Colonic mucosa (tissue), 4 donors: ENCODE data around the gene MAP6. TPM values are rescaled to one million over a fixed set of nuclear protein-coding genes. Genes with fewer than 3 reads are reported as not detected.

ENCODE experiments used
- DNase-seq: peaks from one replicate; pipeline ENCODE4 v3.0.0-alpha.2; 2020
- H3K27ac ChIP-seq: fragments of 200-600 bp; one replicate; pipeline ENCODE4 v1.8.0; 2021
- H3K27me3 ChIP-seq: fragments of 200-600 bp; one replicate; pipeline ENCODE4 v1.8.0; 2021
- H3K36me3 ChIP-seq: fragments of 200-600 bp; one replicate; pipeline ENCODE4 v1.8.0; 2021
- H3K4me1 ChIP-seq: fragments of 200-600 bp; one replicate; pipeline ENCODE4 v1.8.0; 2021; ENCODE audit warnings: mild to moderate bottlenecking
- H3K4me3 ChIP-seq: fragments of 200-600 bp; one replicate; pipeline ENCODE4 v1.8.0; 2021
- H3K9ac ChIP-seq, 2 donors: one replicate each; pipeline ENCODE4 v1.7.0; 2013; ENCODE audit warnings: control low read depth in 2 of 2, low read depth in 2 of 2, low read length in 2 of 2
- H3K9me3 ChIP-seq: fragments of 200-600 bp; one replicate; pipeline ENCODE4 v1.8.0; 2021
- CTCF ChIP-seq: fragments of 200-600 bp; IDR thresholded peaks from one replicate; pipeline ENCODE4 v1.8.0; 2022; ENCODE audit warnings: antibody characterized with exemption, mild to moderate bottlenecking
- intact Hi-C: fragments of 100-400 bp; cut with DNase I; formaldehyde crosslinking; loops from one replicate; pipeline ENCODE4 v1.14.1; 2022
- total RNA-seq, 2 donors: library from RNA; stranded (reverse); fragmentation: NEBNext Ultra II Directional in 1 of 2; extraction: Animal tissue kit (Norgen Biotek cat#: 25700) in 1 of 2; gene quantifications; one replicate each; pipeline ENCODE4 v1.2.1, GENCODE V29; 2021
- donor health status: healthy.
- donor health status: DM: no; HTN: no; CAD: no.
- donor health status: DM: no; HTN: no; CAD: no.

MAP6 gene
- total RNA-seq, 2 donors from 2014 or later, result 0.79 to 2.6 TPM

GRCh38 chr11:75579841-75580240 lies 89.0 kb downstream of the MAP6 start:
- Histone ChIP-seq H3K4me3 (no peak overlapping the region), H3K27ac (no peak overlapping the region), H3K36me3 (no peaks in the 10 kb centered on the region), H3K9me3 (no peaks in the 10 kb centered on the region), H3K9ac (no peak overlapping the region), H3K27me3 (peaks cover 5% of the 10 kb centered on the region), H3K4me1 (peaks cover 3% of the 10 kb centered on the region)
- no peak for DNase-seq
- intact Hi-C loops, result loop anchor here (5.0 kb wide), 1 partner anchor 33 kb away; no protein-coding TSS in a partner anchor
- TF ChIP-seq CTCF, result no peak

GRCh38 chr11:75578977-75579376 lies 89.9 kb downstream of the MAP6 start:
- no peak for TF ChIP-seq CTCF
- Histone ChIP-seq H3K9me3 (no peaks in the 10 kb centered on the region), H3K27ac (no peak overlapping the region), H3K36me3 (no peaks in the 10 kb centered on the region), H3K4me1 (peaks cover 3% of the 10 kb centered on the region), H3K4me3 (no peak overlapping the region), H3K9ac (no peak overlapping the region), H3K27me3 (peaks cover 5% of the 10 kb centered on the region)
- no peak for DNase-seq
- intact Hi-C loops, result no loop called here

- intact Hi-C loops, result no loop called here
- Histone ChIP-seq H3K9me3 (no peaks in the 10 kb centered on the region), H3K4me1 (peaks cover 3% of the 10 kb centered on the region), H3K9ac (no peak overlapping the region), H3K27me3 (no peaks in the 10 kb centered on the region), H3K27ac (no peak overlapping the region), H3K36me3 (no peaks in the 10 kb centered on the region), H3K4me3 (no peak overlapping the region)
- peak; percentile 31 for TF ChIP-seq CTCF
- DNase-seq, result peak; percentile 58
Observed at GRCh38 chr11:75577207-75577606, 91.6 kb downstream of the MAP6 start.

- Histone ChIP-seq H3K36me3 (no peaks in the 10 kb centered on the region), H3K9me3 (no peaks in the 10 kb centered on the region), H3K27me3 (no peaks in the 10 kb centered on the region), H3K27ac (no peak overlapping the region), H3K4me1 (peaks cover 3% of the 10 kb centered on the region), H3K4me3 (no peak overlapping the region), H3K9ac (no peak overlapping the region)
- intact Hi-C loops, result no loop called here
- no peak for DNase-seq
- no peak for TF ChIP-seq CTCF
Observed at GRCh38 chr11:75576499-75576918, 92.3 kb downstream of the MAP6 start.

- no peaks in the 10 kb centered on the region for H3K9me3 ChIP-seq
- no peak for DNase-seq
- H3K36me3 ChIP-seq, result no peaks in the 10 kb centered on the region
- H3K27me3 ChIP-seq, result no peaks in the 10 kb centered on the region
- H3K9ac ChIP-seq, result no peak overlapping the region
- intact Hi-C loops, result no loop called here
- no peak for TF ChIP-seq CTCF
- peaks cover 3% of the 10 kb centered on the region for H3K4me1 ChIP-seq
- H3K27ac ChIP-seq, result no peak overlapping the region
- H3K4me3 ChIP-seq, result no peak overlapping the region
Observed at GRCh38 chr11:75576017-75576416, 92.8 kb downstream of the MAP6 start.
